Measurements from ENCODE around the gene TUBA4B.

Gene TUBA4B

GRCh38 chr2:219252900-219253752 is at the start of gene TUBA4B:
TUBA4B (plus strand) TSS chr2:219253243; CDS start chr2:219253408, 165 bp downstream.
- Mint-ChIP-seq H3K27ac (ENCODE audit: low read depth) (peak within 1 kb of the TSS; percentile 91), H3K4me1 (peaks cover 54% of the 10 kb centered on the region), H3K36me3 (ENCODE audit: insufficient read depth) (peaks cover 61% of the 10 kb centered on the region), H3K9me3 (no peaks in the 10 kb centered on the region), H3K27me3 (no peaks in the 10 kb centered on the region), H3K4me3 (peak within 1 kb of the TSS; percentile 78)
- peak in 1 of 2 donors; percentile 27 for DNase-seq (ENCODE audit: low spot score in 2 of 2)
- ATAC-seq (replicated peaks; ENCODE audit: extremely low read depth, poor library complexity, severe bottlenecking): peak; percentile 27

DNA sequence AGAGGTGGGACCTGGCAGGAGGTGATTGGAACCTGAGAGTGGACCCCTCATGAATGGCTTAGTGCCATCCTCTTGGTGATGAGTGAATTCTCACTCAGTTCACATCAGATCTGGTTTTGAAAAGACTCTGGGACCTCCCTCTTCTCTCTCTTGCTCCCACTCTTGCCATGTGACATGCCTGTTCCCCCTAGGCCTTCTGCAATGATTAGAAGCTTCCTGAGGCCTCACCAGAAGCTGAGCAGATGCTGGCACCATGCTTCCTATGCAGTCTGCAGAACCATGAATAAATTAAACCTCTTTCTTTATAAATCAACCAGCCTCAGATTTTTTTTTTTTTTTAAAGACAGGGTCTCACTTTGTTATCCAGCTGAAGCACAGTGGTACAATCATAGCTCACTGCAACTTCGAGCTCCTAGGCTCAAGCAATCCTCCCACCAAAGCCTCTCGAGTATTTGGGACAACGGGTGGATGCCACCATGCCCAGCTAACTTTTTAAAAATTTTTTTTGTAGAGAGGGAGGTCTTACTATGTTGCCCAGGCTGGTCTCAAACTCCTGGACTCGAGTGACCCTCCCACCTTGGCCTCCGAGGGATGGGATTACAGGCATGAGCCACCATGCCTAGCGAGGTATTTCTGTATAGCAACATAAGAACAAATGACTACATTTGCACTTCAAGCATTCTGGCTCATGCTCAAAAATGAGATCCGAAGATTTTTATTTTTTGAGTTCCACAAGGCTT is 48.4 kb upstream of the TUBA4B start:
- Mint-ChIP-seq H3K27me3 (peaks cover 3% of the 10 kb centered on the region), H3K4me3 (no peak overlapping the region), H3K9me3 (no peaks in the 10 kb centered on the region), H3K27ac (ENCODE audit: low read depth) (no peak overlapping the region), H3K36me3 (ENCODE audit: insufficient read depth) (peaks cover 21% of the 10 kb centered on the region), H3K4me1 (peaks cover 30% of the 10 kb centered on the region)
- no peak for DNase-seq (ENCODE audit: low spot score in 2 of 2)
- ATAC-seq (replicated peaks; ENCODE audit: extremely low read depth, poor library complexity, severe bottlenecking): no peak

DNA sequence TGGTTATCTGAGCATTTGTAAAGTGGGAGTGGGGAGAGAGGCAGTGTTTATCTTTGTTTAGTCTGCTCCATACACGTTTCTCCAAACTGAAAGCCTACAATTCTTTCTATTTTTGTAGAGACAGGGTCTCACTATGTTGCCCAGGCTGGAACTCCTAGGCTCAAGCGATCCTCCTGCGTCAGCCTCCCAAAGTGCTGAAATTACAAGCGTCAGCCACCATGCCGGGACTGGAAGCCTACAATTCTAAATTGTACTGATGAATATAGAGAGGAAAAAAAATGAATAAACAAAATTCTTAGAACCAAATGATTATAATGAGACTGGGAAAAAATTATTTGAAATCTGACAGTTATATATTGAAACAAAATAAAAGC is 47.9 kb upstream of the TUBA4B start:
- no peaks in the 10 kb centered on the region for H3K9me3 Mint-ChIP-seq
- peaks cover 22% of the 10 kb centered on the region for H3K36me3 Mint-ChIP-seq (ENCODE audit: insufficient read depth)
- H3K4me3 Mint-ChIP-seq: no peak overlapping the region
- ATAC-seq (replicated peaks; ENCODE audit: extremely low read depth, poor library complexity, severe bottlenecking) (no peak), DNase-seq (ENCODE audit: low spot score in 2 of 2) (no peak)
- H3K4me1 Mint-ChIP-seq: peaks cover 28% of the 10 kb centered on the region
- peak overlapping the region; percentile 92 for H3K27ac Mint-ChIP-seq (ENCODE audit: low read depth)
- no peaks in the 10 kb centered on the region for H3K27me3 Mint-ChIP-seq

DNA sequence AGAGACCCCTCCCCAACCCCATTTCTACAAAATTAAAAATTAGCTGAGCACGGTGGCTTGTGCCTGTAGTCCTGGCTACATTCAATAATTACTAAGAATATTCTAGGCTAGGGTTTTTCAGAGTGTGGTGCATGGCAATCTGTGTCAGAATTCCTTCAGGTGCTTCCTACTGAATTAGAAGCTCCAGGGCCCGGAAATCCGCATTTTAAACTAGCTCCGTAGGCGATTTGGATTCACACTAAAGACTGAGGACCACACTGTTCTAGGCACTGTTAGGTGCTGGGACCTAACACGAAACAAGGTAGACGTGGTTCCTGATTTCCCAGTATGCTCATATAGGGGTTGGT is 47.1 kb upstream of the TUBA4B start:
- H3K9me3 Mint-ChIP-seq: no peaks in the 10 kb centered on the region
- H3K36me3 Mint-ChIP-seq (ENCODE audit: insufficient read depth): peaks cover 22% of the 10 kb centered on the region
- H3K27ac Mint-ChIP-seq (ENCODE audit: low read depth): peak overlapping the region; percentile 92
- H3K27me3 Mint-ChIP-seq: no peaks in the 10 kb centered on the region
- peak overlapping the region; percentile 86 for H3K4me3 Mint-ChIP-seq
- no peak for ATAC-seq (replicated peaks; ENCODE audit: extremely low read depth, poor library complexity, severe bottlenecking)
- peaks cover 29% of the 10 kb centered on the region for H3K4me1 Mint-ChIP-seq
- DNase-seq (ENCODE audit: low spot score in 2 of 2): no peak

DNA sequence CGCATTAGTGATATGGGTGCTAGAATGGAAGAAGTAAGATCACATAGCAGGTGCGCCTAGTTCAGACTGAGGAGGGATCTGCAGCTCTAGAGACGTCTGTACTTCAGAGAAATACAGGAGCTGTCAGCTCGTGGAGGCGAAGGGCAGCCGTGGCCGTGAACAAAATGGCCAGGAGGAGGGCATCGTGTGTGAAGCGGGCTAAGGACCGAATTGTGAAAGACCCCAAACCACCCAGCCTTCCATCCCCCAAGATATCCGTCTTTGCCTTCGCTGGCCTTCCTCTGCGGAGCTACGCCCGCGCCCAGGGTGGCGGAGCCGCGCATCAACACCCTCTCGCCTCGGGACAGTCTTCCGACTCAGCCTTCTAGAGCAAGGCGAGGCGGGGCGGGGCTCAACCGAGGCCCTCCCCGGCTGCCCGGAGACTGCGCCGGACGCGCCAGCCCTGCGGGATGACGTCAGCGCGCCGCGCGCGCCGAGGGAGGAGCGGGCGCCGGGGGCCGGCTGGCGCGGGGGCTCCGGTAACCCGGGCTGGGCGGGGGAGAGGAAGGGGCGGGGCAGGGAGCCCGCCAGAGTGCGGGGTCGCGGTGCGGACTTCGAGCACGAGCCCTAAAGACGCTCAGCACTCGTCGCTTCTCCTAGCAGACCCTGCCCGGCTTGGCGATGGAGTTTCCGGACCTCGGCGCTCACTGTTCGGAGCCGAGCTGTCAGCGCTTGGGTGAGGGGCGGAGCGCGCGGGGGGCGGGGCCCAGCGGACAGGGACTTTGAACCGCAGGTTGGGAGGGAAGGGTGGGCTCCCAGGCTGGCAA is 46.5 kb upstream of the TUBA4B start, which contains the start of gene ZFAND2B:
Gene ZFAND2B, plus strand, starts transcription at position 455 of the 806 bp plus-strand sequence. Its CDS starts 206 bp downstream, at position 661.
- peak; percentile 97 for ATAC-seq (replicated peaks; ENCODE audit: extremely low read depth, poor library complexity, severe bottlenecking)
- H3K4me3 Mint-ChIP-seq: peak within 1 kb of the TSS; percentile 86
- H3K27me3 Mint-ChIP-seq: no peaks in the 10 kb centered on the region
- H3K4me1 Mint-ChIP-seq: peaks cover 35% of the 10 kb centered on the region
- peak; percentile 92 for DNase-seq (ENCODE audit: low spot score in 2 of 2)
- no peaks in the 10 kb centered on the region for H3K9me3 Mint-ChIP-seq
- peak within 1 kb of the TSS; percentile 92 for H3K27ac Mint-ChIP-seq (ENCODE audit: low read depth)
- peaks cover 23% of the 10 kb centered on the region for H3K36me3 Mint-ChIP-seq (ENCODE audit: insufficient read depth)

GRCh38 chr2:219207134-219207883 is 45.7 kb upstream of the TUBA4B start:
- Mint-ChIP-seq H3K9me3 (no peaks in the 10 kb centered on the region), H3K36me3 (ENCODE audit: insufficient read depth) (peaks cover 23% of the 10 kb centered on the region), H3K27ac (ENCODE audit: low read depth) (peak overlapping the region; percentile 32), H3K27me3 (no peaks in the 10 kb centered on the region), H3K4me1 (peaks cover 35% of the 10 kb centered on the region), H3K4me3 (peak overlapping the region; percentile 86)
- ATAC-seq (replicated peaks; ENCODE audit: extremely low read depth, poor library complexity, severe bottlenecking): peak; percentile 2
- DNase-seq (ENCODE audit: low spot score in 2 of 2): no peak

DNA sequence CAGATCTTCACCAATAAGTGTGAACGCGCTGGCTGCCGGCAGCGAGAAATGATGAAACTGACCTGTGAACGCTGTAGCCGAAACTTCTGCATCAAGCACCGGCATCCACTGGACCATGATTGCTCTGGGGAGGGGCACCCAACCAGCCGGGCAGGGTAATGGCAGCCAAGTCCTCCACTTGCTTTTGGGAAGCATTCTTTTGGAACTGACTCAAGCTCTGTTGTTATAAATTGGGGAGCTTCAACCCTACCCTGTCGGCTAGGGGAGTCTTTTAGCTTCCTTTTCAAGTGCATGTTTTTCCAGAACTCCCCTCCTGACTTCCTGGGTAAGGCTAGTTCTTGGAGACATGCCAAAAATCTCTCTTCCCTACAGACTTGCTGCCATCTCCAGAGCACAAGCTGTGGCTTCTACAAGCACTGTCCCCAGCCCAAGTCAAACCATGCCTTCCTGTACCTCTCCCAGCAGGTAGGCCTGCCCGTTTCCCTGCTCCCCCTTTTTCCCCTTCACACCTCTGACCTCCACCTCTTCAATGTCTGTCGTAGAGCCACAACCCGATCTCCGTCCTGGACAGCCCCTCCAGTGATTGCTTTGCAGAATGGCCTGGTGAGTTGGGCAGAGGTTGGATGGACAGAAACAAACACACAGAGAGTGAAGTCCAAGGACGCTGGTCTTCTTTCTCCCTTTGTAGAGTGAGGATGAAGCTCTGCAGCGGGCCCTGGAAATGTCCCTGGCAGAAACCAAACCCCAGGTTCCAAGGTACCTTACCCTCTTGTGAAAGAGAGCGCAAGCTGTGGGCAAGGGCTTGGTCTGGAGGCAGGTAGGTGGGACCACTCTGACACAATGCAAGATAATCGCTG is 44.9 kb upstream of the TUBA4B start:
- Mint-ChIP-seq H3K36me3 (ENCODE audit: insufficient read depth) (peaks cover 23% of the 10 kb centered on the region), H3K4me1 (peaks cover 35% of the 10 kb centered on the region), H3K27ac (ENCODE audit: low read depth) (no peak overlapping the region), H3K4me3 (peak overlapping the region; percentile 86), H3K9me3 (no peaks in the 10 kb centered on the region), H3K27me3 (no peaks in the 10 kb centered on the region)
- ATAC-seq (replicated peaks; ENCODE audit: extremely low read depth, poor library complexity, severe bottlenecking): no peak
- DNase-seq (ENCODE audit: low spot score in 2 of 2): no peak

DNA sequence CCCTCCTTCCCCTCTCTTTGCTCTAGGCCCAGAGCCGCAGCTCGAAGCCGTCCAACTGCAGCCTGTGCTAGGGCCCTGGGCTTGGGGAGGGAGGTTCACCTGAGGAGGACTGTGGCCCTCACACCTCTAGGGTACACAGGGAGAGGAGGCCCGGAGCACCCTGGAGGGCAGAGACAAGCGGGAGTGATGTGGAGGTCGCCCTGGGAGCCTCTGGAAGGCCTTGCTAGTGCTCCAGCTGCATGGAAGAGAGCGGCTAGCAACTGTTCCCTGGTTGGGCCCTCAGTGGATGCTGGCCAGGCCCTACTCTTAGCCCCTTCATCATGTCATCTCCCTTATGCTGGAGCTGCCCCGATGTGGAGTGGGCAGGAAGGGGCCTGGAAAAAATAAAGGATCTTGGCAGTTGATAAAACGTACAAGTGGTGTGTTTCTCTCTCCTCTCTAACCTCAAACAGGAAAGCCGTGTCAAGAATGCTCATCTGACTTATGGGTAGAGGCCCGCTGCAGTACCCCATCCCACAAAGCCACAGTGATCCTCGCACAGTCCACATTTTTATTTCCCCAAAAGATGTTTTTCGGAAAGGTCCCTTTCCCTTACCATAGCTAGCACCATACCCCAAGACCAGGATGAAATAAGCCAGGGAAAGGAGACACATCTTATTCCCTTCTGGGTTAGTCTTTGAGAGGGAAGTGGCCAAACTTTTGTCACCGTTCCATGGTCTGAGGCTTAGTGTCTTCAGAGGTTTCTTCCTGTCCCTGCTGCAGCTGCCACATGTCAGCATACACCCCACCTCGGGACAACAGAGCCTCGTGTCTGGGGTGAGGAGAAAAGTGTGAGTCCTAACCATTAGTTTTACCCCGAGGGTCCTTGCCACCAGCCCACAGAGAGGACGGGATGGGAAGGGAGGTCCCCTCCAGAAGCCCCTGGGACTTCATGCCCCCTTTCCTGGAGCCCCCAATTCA is 43.5 kb upstream of the TUBA4B start:
- Mint-ChIP-seq H3K27me3 (no peaks in the 10 kb centered on the region), H3K9me3 (no peaks in the 10 kb centered on the region), H3K27ac (ENCODE audit: low read depth) (no peak overlapping the region), H3K4me1 (peaks cover 35% of the 10 kb centered on the region), H3K36me3 (ENCODE audit: insufficient read depth) (peaks cover 26% of the 10 kb centered on the region), H3K4me3 (no peak overlapping the region)
- no peak for DNase-seq (ENCODE audit: low spot score in 2 of 2)
- no peak for ATAC-seq (replicated peaks; ENCODE audit: extremely low read depth, poor library complexity, severe bottlenecking)

DNA sequence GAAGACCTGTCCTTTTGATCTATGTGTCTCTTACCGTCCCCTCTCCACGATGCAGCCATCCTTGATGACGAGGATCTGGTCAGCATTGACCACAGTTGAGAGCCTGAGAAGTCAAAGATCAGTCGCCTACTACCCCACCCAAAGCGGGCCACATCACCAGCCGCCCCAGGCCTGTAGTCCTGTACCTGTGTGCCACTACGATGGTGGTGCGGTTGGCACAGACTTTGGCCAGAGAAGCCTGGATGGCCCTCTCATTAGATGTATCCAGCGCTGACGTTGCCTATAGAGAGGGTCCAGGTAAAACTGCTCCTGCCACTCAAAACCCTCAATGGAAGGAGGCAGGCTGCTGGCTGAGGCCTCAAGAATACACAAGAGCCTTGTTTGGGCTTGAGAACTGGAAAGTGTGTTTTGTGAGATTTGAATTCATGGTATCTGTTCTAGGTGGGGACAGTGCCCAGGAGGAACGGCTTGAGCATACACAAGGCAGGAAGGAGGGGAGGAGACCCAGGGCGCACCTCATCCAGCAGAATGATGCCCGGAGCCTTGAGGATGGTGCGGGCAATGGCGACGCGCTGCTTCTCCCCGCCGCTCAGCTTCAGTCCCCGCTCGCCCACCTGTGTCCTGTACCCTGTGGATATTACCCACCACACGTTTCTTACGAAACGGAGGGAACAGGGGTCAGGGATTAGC is 42.7 kb upstream of the TUBA4B start:
- DNase-seq (ENCODE audit: low spot score in 2 of 2): no peak
- no peak overlapping the region for H3K27ac Mint-ChIP-seq (ENCODE audit: low read depth)
- ATAC-seq (replicated peaks; ENCODE audit: extremely low read depth, poor library complexity, severe bottlenecking): no peak

DNA sequence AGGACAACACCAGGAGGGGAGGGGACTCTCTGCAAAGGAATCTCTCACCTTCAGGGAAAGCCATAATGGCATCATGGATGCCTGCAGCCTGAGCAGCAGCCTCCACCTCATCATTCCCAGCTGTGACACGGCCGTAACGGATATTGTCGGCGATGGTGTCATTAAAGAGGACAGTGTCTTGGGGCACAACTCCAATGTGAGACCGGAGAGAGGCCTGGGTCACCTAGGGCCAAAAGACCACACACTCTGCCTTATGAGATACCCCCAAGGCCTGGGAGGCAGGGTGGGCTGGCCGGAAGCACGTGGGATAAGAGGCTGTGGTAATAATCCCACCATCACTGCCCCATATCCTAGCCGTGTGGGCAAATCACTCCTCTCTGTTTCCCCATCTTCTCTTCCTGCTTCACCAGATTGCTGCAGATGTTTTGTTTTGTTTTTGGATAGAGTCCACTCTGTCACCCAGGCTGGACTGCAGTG is 42.1 kb upstream of the TUBA4B start:
- H3K4me1 Mint-ChIP-seq: peaks cover 34% of the 10 kb centered on the region

More for the DNA sequence above, 42.7 kb upstream of the TUBA4B start:
- H3K27me3 Mint-ChIP-seq: no peaks in the 10 kb centered on the region
- peaks cover 35% of the 10 kb centered on the region for H3K4me1 Mint-ChIP-seq
- H3K9me3 Mint-ChIP-seq: no peaks in the 10 kb centered on the region
- H3K36me3 Mint-ChIP-seq (ENCODE audit: insufficient read depth): peaks cover 29% of the 10 kb centered on the region
- no peak overlapping the region for H3K4me3 Mint-ChIP-seq

More for the DNA sequence above, 42.1 kb upstream of the TUBA4B start:
- Mint-ChIP-seq H3K27ac (ENCODE audit: low read depth) (peak overlapping the region; percentile 91), H3K27me3 (no peaks in the 10 kb centered on the region), H3K36me3 (ENCODE audit: insufficient read depth) (peaks cover 29% of the 10 kb centered on the region), H3K4me3 (peak overlapping the region; percentile 57), H3K9me3 (no peaks in the 10 kb centered on the region)
- ATAC-seq (replicated peaks; ENCODE audit: extremely low read depth, poor library complexity, severe bottlenecking) (no peak), DNase-seq (ENCODE audit: low spot score in 2 of 2) (no peak)
